Thyroid gland (tissue), 4 donors: ENCODE measurements around the gene LRMDA. TPM values are rescaled to one million over a fixed set of nuclear protein-coding genes. Genes with fewer than 3 reads are reported as not detected.

Experiments
- DNase-seq, 2 donors: peaks; one replicate each; pipeline ENCODE4 v3.0.0-alpha.2; 2019
- H3K27ac ChIP-seq, 3 donors: fragments of 200-600 bp; sonication (generic); 1 replicate in 2 of 3; 2 replicates in 1 of 3; pipeline ENCODE4 v1.5.1; 2016 to 2019; ENCODE audit warnings: mild to moderate bottlenecking in 1 of 3, moderate library complexity in 1 of 3
- H3K27me3 ChIP-seq: fragments of 200-600 bp; sonication (generic); one replicate; pipeline ENCODE4 v1.5.1; 2019
- H3K36me3 ChIP-seq, 2 donors: fragments of 200-600 bp; sonication (generic); one replicate each; pipeline ENCODE4 v1.5.1; 2016 to 2019
- H3K4me1 ChIP-seq, 2 donors: fragments of 200-600 bp; sonication (generic); one replicate each; pipeline ENCODE4 v1.5.1; 2017 to 2019
- H3K4me3 ChIP-seq, 3 donors: fragments of 200-600 bp; sonication (generic); replicated peaks in 1 of 3; 1 replicate in 2 of 3; 2 replicates in 1 of 3; pipeline ENCODE4 v1.5.1; 2016; ENCODE audit warnings: mild to moderate bottlenecking in 1 of 3
- H3K9me3 ChIP-seq: fragments of 200-600 bp; sonication (generic); one replicate; pipeline ENCODE4 v1.5.1; 2017
- CTCF ChIP-seq, 6 experiments: fragments of 200-600 bp in 3 of 6; fragments of 450-650 bp in 3 of 6; sonication (generic) in 3 of 6; IDR thresholded peaks; one replicate each; pipeline ENCODE4 v1.5.1; 2016 to 2019; ENCODE audit warnings: antibody characterized with exemption in 6 of 6, mild to moderate bottlenecking in 2 of 6, inconsistent platforms in 1 of 6, moderate library complexity in 1 of 6
- POLR2A ChIP-seq, 2 donors: fragments of 450-650 bp; IDR thresholded peaks; one replicate each; pipeline ENCODE4 v1.6.1; 2017; ENCODE audit warnings: antibody characterized with exemption in 2 of 2, mild to moderate bottlenecking in 2 of 2, moderate library complexity in 1 of 2
- WGBS, 2 donors: methylation state at CpG; one replicate each; pipeline ENCODE4 v1.1.5; 2017; 5-methylcytosine and 5-hydroxymethylcytosine counted together
- intact Hi-C: fragments of 100-400 bp; cut with DNase I; formaldehyde crosslinking; loops from one replicate; pipeline ENCODE4 v1.15.1; 2023
- total RNA-seq, 4 donors: library from RNA; depleted of rRNA; stranded (reverse); fragments of >200 nt; gene quantifications; one replicate each; pipeline ENCODE4 v1.2.3, GENCODE V29; 2016

Gene LRMDA
- total RNA-seq, 4 donors from 2014 or later: 16.5 to 31.7 (median 23.2) TPM

GRCh38 chr10:75429159-75429827 is 2.1 kb upstream of the LRMDA start:
- Histone ChIP-seq H3K9me3 (no peaks in the 10 kb centered on the region), H3K4me3 (no peak overlapping the region), H3K4me1 (peaks cover 16 to 26% of the 10 kb centered on the region in 2 donors), H3K27ac (peak overlapping the region in 1 of 3 donors; percentile 86), H3K27me3 (no peaks in the 10 kb centered on the region), H3K36me3 (no peaks in the 10 kb centered on the region)
- 86 to 93% methylated on average over 5 of the region's 5 CpGs for WGBS, 2 donors
- DNase-seq: no peak
- intact Hi-C loops: no loop called here
- TF ChIP-seq POLR2A (IDR thresholded peaks at IDR 0.05) (no peak), CTCF (IDR thresholded peaks at IDR 0.05) (no peak)

- peaks cover 16 to 26% of the 10 kb centered on the region in 2 donors for H3K4me1 ChIP-seq
These were observed 1.2 kb upstream of the LRMDA start for GRCh38 chr10:75430000-75430763.

GRCh38 chr10:75432176-75432575 is 752 bp downstream of the LRMDA start:
- intact Hi-C loops: no loop called here
- TF ChIP-seq CTCF (IDR thresholded peaks at IDR 0.05) (no peak), POLR2A (IDR thresholded peaks at IDR 0.05) (no peak)
- H3K36me3 ChIP-seq: no peaks in the 10 kb centered on the region
- peak overlapping the region in 2 of 3 donors; percentile 76 to 86 for H3K27ac ChIP-seq
- 62 to 76% methylated on average over 5 of the region's 5 CpGs for WGBS, 2 donors
- DNase-seq: peak; percentile 66 to 68
- H3K4me3 ChIP-seq: peak overlapping the region in 1 of 3 donors; percentile 62
- H3K27me3 ChIP-seq: no peaks in the 10 kb centered on the region
- H3K9me3 ChIP-seq: no peaks in the 10 kb centered on the region
- peaks cover 16 to 26% of the 10 kb centered on the region in 2 donors for H3K4me1 ChIP-seq

More at GRCh38 chr10:75430000-75430763, 1.2 kb upstream of the LRMDA start:
- intact Hi-C loops: no loop called here
- no peaks in the 10 kb centered on the region for H3K9me3 ChIP-seq
- H3K27me3 ChIP-seq: no peaks in the 10 kb centered on the region
- 47 to 52% methylated on average over 9 of the region's 9 CpGs for WGBS, 2 donors
- peak; percentile 23 to 36 for DNase-seq
- TF ChIP-seq POLR2A (IDR thresholded peaks at IDR 0.05): no peak
- no peak for TF ChIP-seq CTCF (IDR thresholded peaks at IDR 0.05)
- peak overlapping the region in 2 of 3 donors; percentile 76 to 86 for H3K27ac ChIP-seq
- no peaks in the 10 kb centered on the region for H3K36me3 ChIP-seq
- no peak overlapping the region for H3K4me3 ChIP-seq

- intact Hi-C loops: no loop called here
- TF ChIP-seq CTCF (IDR thresholded peaks at IDR 0.05) (no peak), POLR2A (IDR thresholded peaks at IDR 0.05) (no peak)
- no peaks in the 10 kb centered on the region for H3K27me3 ChIP-seq
- peaks cover 16 to 26% of the 10 kb centered on the region in 2 donors for H3K4me1 ChIP-seq
- DNase-seq: no peak
- H3K36me3 ChIP-seq: no peaks in the 10 kb centered on the region
- H3K9me3 ChIP-seq: no peaks in the 10 kb centered on the region
- no peak overlapping the region for H3K27ac ChIP-seq
- no peak overlapping the region for H3K4me3 ChIP-seq
- WGBS, 2 donors: 79 to 81% methylated on average over 5 of the region's 5 CpGs
These were observed 1.3 kb downstream of the LRMDA start for GRCh38 chr10:75432763-75433162.

- no peaks in the 10 kb centered on the region for H3K27me3 ChIP-seq
- no peaks in the 10 kb centered on the region for H3K9me3 ChIP-seq
- no peak for TF ChIP-seq POLR2A (IDR thresholded peaks at IDR 0.05)
- TF ChIP-seq CTCF (IDR thresholded peaks at IDR 0.05): no peak
- no peak overlapping the region for H3K4me3 ChIP-seq
- no peaks in the 10 kb centered on the region for H3K36me3 ChIP-seq
- 74 to 77% methylated on average over 8 of the region's 8 CpGs for WGBS, 2 donors
- DNase-seq: no peak
- intact Hi-C loops: no loop called here
- H3K27ac ChIP-seq: no peak overlapping the region
- peaks cover 18 to 26% of the 10 kb centered on the region in 2 donors for H3K4me1 ChIP-seq
These were observed 1.8 kb downstream of the LRMDA start for GRCh38 chr10:75433216-75433615.
